Keratinocyte (primary cell): ENCODE data around the gene MYOT.

ENCODE experiments used
- EZH2 ChIP-seq: IDR thresholded peaks from one replicate; pipeline ENCODE4 v1.6.1; 2012; ENCODE audit warnings: inconsistent platforms, mild to moderate bottlenecking, low read length, moderate library complexity
- TF ChIP-seq, protein P1 (sequence below), 3 experiments: IDR thresholded peaks in 1 of 3; conservative IDR thresholded peaks in 1 of 3; optimal IDR thresholded peaks in 1 of 3; 2 replicates in 2 of 3; 3 replicates in 1 of 3; pipeline versions ENCODE3 to v1.5.1; 2011; ENCODE audit warnings: low read length in 3 of 3, mild to moderate bottlenecking in 3 of 3, moderate library complexity in 2 of 3, control low read depth in 1 of 3, inconsistent platforms in 1 of 3; ENCODE audit not compliant: insufficient read depth in 2 of 3; ENCODE audit errors: extremely low read depth in 1 of 3

GRCh38 chr5:137832416-137832815 is 35.2 kb upstream of the MYOT start:
- TF ChIP-seq, protein P1, sequence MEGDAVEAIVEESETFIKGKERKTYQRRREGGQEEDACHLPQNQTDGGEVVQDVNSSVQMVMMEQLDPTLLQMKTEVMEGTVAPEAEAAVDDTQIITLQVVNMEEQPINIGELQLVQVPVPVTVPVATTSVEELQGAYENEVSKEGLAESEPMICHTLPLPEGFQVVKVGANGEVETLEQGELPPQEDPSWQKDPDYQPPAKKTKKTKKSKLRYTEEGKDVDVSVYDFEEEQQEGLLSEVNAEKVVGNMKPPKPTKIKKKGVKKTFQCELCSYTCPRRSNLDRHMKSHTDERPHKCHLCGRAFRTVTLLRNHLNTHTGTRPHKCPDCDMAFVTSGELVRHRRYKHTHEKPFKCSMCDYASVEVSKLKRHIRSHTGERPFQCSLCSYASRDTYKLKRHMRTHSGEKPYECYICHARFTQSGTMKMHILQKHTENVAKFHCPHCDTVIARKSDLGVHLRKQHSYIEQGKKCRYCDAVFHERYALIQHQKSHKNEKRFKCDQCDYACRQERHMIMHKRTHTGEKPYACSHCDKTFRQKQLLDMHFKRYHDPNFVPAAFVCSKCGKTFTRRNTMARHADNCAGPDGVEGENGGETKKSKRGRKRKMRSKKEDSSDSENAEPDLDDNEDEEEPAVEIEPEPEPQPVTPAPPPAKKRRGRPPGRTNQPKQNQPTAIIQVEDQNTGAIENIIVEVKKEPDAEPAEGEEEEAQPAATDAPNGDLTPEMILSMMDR (optimal IDR thresholded peaks at IDR 0.05 in 1 of 3, IDR thresholded peaks at IDR 0.05 in 1 of 3, conservative IDR thresholded peaks at IDR 0.05 in 1 of 3; ENCODE audit: extremely low read depth in 1 of 3, insufficient read depth in 2 of 3, low read length in 3 of 3), result no peak
- no peak for TF ChIP-seq EZH2
